ENCODE measurements around the gene PPP1R12B.
"Not testable (repeated sequence)": the region's sequence is repeated elsewhere in the genome, so short reads cannot be mapped to it uniquely, and the experiment has no call there.

PPP1R12B gene

GRCh38 chr1:202627841-202628565, 279.5 kb downstream of the PPP1R12B start:
- no peak for DNase-seq (ENCODE audit: insufficient read length, low spot score)
- TF ChIP-seq, protein P1, sequence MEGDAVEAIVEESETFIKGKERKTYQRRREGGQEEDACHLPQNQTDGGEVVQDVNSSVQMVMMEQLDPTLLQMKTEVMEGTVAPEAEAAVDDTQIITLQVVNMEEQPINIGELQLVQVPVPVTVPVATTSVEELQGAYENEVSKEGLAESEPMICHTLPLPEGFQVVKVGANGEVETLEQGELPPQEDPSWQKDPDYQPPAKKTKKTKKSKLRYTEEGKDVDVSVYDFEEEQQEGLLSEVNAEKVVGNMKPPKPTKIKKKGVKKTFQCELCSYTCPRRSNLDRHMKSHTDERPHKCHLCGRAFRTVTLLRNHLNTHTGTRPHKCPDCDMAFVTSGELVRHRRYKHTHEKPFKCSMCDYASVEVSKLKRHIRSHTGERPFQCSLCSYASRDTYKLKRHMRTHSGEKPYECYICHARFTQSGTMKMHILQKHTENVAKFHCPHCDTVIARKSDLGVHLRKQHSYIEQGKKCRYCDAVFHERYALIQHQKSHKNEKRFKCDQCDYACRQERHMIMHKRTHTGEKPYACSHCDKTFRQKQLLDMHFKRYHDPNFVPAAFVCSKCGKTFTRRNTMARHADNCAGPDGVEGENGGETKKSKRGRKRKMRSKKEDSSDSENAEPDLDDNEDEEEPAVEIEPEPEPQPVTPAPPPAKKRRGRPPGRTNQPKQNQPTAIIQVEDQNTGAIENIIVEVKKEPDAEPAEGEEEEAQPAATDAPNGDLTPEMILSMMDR (IDR thresholded peaks at IDR 0.05; ENCODE audit: insufficient read depth, missing control alignments), result no peak
- FAIRE-seq, result no peak

DNA sequence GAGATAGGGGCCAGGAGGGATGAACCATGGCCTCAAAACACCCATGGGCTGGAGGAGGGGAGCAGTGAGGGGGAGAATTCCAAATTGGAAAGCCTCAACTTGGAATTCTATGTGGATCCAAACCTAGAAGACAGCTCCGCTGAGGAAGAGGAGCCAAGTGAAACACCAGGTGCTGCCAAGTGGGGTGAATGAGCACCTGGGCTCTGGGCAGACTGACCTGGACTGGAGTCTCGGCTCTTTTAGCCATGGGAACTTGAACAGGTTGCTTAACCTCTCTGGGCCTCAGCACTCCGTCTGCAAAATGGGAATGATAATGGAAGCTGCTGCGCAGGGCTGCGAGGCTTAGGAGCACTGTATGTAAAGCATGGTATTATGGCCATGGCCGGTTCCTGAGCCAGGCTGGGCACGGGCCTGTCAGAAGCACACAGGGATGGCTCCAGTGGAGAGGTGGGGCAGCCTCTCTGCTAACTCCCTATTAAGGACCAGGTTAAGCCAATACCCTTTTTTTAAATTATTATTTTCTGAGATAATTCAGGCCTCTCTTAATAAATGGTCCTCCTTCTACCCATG, 280.2 kb downstream of the PPP1R12B start:
- TF ChIP-seq, protein P1 (IDR thresholded peaks at IDR 0.05; ENCODE audit: insufficient read depth, missing control alignments), result no peak
- FAIRE-seq, result no peak
- no peak for DNase-seq (ENCODE audit: insufficient read length, low spot score)

- not testable (repeated sequence) for DNase-seq (ENCODE audit: insufficient read length, low spot score); FAIRE-seq
Measured at GRCh38 chr1:202629257-202629811, 280.8 kb downstream of the PPP1R12B start.

GRCh38 chr1:202630096-202630495, 281.6 kb downstream of the PPP1R12B start:
- FAIRE-seq; DNase-seq (ENCODE audit: insufficient read length, low spot score): not testable (repeated sequence)

- TF ChIP-seq, protein P1 (IDR thresholded peaks at IDR 0.05; ENCODE audit: insufficient read depth, missing control alignments), result no peak
- FAIRE-seq, result no peak
- DNase-seq (ENCODE audit: insufficient read length, low spot score), result no peak
Measured at GRCh38 chr1:202630541-202630940, 282.0 kb downstream of the PPP1R12B start.

GRCh38 chr1:202631076-202631923, 282.8 kb downstream of the PPP1R12B start:
- TF ChIP-seq, protein P1 (IDR thresholded peaks at IDR 0.05; ENCODE audit: insufficient read depth, missing control alignments), result no peak
- DNase-seq (ENCODE audit: insufficient read length, low spot score) (no peak), FAIRE-seq (no peak)

GRCh38 chr1:202632241-202632640, 283.7 kb downstream of the PPP1R12B start:
- DNase-seq (ENCODE audit: insufficient read length, low spot score), result no peak
- FAIRE-seq, result no peak
- TF ChIP-seq, protein P1 (IDR thresholded peaks at IDR 0.05; ENCODE audit: insufficient read depth, missing control alignments), result no peak

DNA sequence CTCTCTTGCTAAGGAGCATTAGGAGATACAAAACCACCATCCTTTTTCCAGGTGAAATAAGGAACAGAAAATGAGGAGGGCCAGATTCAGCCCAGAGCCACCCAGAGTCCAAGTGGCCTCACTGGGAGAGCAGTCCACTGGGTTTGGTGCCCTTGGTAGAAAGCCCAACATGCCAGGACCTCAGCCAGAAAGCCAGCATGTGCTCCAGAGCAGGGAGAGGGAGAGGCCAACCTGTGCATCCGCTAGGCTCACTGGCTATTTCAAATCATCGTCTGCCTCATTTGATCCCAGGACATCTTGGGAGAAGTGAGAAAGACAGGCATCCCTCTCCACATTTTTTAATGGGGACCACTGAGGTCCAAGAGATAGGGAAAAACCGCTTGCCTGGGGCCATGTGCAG, 287.7 kb downstream of the PPP1R12B start:
- DNase-seq (ENCODE audit: insufficient read length, low spot score); FAIRE-seq: not testable (repeated sequence)

DNA sequence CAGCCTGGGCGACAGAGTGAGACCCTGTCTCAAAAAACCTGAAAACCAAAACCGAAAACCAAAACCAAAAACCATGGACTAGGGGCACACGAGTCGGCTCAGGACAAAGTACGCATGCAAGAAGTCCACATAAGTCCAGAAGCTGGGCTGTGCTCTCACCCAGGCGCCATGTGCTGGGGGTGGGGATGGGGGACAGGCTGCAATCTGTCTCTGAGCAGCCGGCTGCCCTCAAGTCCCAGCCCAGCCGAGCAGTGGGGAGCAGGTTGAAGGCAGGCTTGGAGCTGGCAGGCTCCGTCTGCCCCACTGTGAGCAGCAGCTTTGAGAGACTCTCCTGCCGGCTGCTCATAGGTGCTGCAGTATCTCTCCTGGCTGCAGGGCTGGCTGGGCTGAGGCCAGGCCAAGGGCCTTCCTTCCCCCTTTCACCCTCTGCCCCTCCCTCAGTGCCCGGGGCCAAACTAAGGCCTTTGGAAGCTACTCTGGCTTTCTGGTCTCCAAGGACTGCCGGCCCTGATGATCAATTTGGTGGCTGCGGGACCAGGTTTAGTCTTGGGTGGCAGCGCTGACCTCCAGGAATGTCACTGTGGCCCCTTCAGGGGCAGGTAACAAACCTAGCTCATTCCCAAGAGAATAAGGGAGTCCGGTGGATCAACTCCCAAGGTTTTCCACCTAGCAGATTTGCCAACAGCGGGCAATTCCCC, 289.0 kb downstream of the PPP1R12B start:
- DNase-seq (ENCODE audit: insufficient read length, low spot score); FAIRE-seq: not testable (repeated sequence)
